Suppressor macrophage (primary cell): ENCODE data around the gene SLC23A2.
"Not testable (repeated sequence)": the region's sequence is repeated elsewhere in the genome, so short reads cannot be mapped to it uniquely, and the experiment has no call there.

Source experiments
- DNase-seq, 4 experiments: peaks; one replicate each; pipeline ENCODE4 v3.0.0-alpha.2; 2020 to 2022

Gene SLC23A2

GRCh38 chr20:5005326-5005725 lies 4.0 kb upstream of the SLC23A2 start:
- no peak for DNase-seq

- not testable (repeated sequence) for DNase-seq
Measured at GRCh38 chr20:5004825-5005224, 3.5 kb upstream of the SLC23A2 start.

- no peak for DNase-seq
Measured at GRCh38 chr20:5003626-5004025, 2.3 kb upstream of the SLC23A2 start.

GRCh38 chr20:5002077-5002413 lies 735 bp upstream of the SLC23A2 start:
- no peak for DNase-seq

GRCh38 chr20:5000263-5001173 lies 792 bp downstream of the SLC23A2 start:
- peak; percentile 84 to 90 (median 90) for DNase-seq

GRCh38 chr20:4999788-5000187 lies 1.5 kb downstream of the SLC23A2 start:
- DNase-seq = no peak

- peak; percentile 36 to 59 (median 50) for DNase-seq
Measured at GRCh38 chr20:4998160-4998651, 3.1 kb downstream of the SLC23A2 start.

GRCh38 chr20:4997222-4997621 lies 4.1 kb downstream of the SLC23A2 start:
- DNase-seq = no peak

GRCh38 chr20:4989570-4989969 lies 11.7 kb downstream of the SLC23A2 start:
- DNase-seq = no peak

- no peak for DNase-seq
Measured at GRCh38 chr20:4987130-4987529, 14.2 kb downstream of the SLC23A2 start.

- no peak for DNase-seq
Measured at GRCh38 chr20:4985658-4986057, 15.7 kb downstream of the SLC23A2 start.

GRCh38 chr20:4982281-4982680 lies 19.0 kb downstream of the SLC23A2 start:
- no peak for DNase-seq

- no peak for DNase-seq
Measured at GRCh38 chr20:4979841-4980410, 21.4 kb downstream of the SLC23A2 start.

GRCh38 chr20:4978050-4978918 lies 23.0 kb downstream of the SLC23A2 start:
- DNase-seq = no peak

- not testable (repeated sequence) for DNase-seq
Measured at GRCh38 chr20:4976014-4976413, 25.3 kb downstream of the SLC23A2 start.

GRCh38 chr20:4973330-4974097 lies 27.8 kb downstream of the SLC23A2 start:
- DNase-seq = peak; percentile 79 to 89 (median 82)

- no peak for DNase-seq
Measured at GRCh38 chr20:4972506-4973251, 28.6 kb downstream of the SLC23A2 start.

- DNase-seq = no peak
Measured at GRCh38 chr20:4971064-4971463, 30.2 kb downstream of the SLC23A2 start.

- DNase-seq = no peak
Measured at GRCh38 chr20:4967752-4968477, 33.4 kb downstream of the SLC23A2 start.

GRCh38 chr20:4966826-4967751 lies 34.2 kb downstream of the SLC23A2 start:
- DNase-seq = no peak
